AG04450 (cell line): ENCODE data around the gene CHCHD3. TPM values are rescaled to one million over a fixed set of nuclear protein-coding genes. Genes with fewer than 3 reads are reported as not detected.

ENCODE experiments used
- polyA plus RNA-seq: library from polyadenylated mRNA; depleted of rRNA; stranded (reverse); fragments of >200 nt; gene quantifications from 2 replicates; pipeline ENCODE4 v1.2.3, GENCODE V29; 2011; rRNA removed
- small RNA-seq: library from RNA; depleted of rRNA; stranded (forward); fragments of <200 nt; gene quantifications from one replicate; pipeline ENCODE3, GENCODE V24; 2012; ENCODE audit warnings: low read depth; ENCODE audit not compliant: insufficient read length

The CHCHD3 gene
- polyA plus RNA-seq, 1 experiment: 77.8 TPM

Small RNA genes within 50 kb of the gene (small RNA-seq; reads per million reads assigned to genes)
- gene RF00218: not detected
- not detected for gene RNU6-92P

Other genes with a start within 250 kb of the CHCHD3 start
- gene EXOC4, start 171.0 kb upstream of the CHCHD3 start, polyA plus RNA-seq: 73.5 and 73.8 TPM in 2 replicates